Stimulated activated naive CD4-positive, alpha-beta T cell treated with Interleukin-2 at 50 U/mL for 16 hours (primary cell): ENCODE data around the gene EIF4H.
"Not testable (repeated sequence)": the region's sequence is repeated elsewhere in the genome, so short reads cannot be mapped to it uniquely, and the experiment has no call there.

ENCODE experiments used
- DNase-seq: peaks from one replicate; lab custom pipeline; 2025; lab: John Stamatoyannopoulos, UW

The EIF4H gene

DNA sequence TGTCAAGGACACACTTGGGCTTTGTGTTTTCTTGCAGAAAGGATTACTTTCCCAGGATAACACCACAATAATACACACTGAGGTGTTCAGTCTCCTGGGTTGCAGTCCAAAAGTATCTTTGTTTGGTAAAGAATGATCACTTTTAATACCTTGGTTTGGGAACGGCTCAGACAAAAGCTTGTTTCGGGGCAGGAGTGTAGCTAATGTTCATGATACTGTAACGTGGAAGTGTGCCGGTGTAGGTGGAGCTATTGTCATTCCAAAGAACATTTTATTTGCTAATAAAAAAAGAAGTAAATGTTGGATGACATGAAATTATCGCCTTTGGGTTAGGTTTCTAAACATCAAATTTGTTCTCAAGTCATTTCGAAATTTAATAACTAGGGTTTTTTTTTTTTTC, 1.2 kb downstream of the EIF4H start:
- no peak for DNase-seq

- no peak for DNase-seq
These were observed 2.4 kb downstream of the EIF4H start for GRCh38 chr7:74176555-74176954.

DNA sequence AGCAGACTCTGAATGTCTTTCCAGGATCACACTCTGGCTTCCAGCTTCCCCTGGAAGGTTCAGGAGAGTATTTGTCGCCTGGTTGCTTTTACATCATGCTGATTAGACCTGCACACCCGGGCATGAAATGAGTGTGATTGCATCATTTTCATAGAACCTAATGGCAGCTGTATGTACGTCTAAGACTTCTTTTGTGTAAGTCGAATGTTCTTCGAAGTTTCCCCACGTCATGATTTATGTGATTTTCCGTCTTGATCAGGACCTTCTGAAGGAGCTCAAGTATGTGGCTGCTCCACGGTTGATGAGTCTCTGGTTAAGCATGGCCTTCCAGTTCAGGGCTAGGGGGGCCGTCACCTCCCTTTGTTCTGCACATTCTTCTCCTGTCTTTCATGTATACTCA, 4.5 kb downstream of the EIF4H start:
- no peak for DNase-seq

GRCh38 chr7:74179935-74180604, 5.9 kb downstream of the EIF4H start:
- no peak for DNase-seq

- no peak for DNase-seq
These were observed 6.7 kb downstream of the EIF4H start for GRCh38 chr7:74180866-74181265.

DNA sequence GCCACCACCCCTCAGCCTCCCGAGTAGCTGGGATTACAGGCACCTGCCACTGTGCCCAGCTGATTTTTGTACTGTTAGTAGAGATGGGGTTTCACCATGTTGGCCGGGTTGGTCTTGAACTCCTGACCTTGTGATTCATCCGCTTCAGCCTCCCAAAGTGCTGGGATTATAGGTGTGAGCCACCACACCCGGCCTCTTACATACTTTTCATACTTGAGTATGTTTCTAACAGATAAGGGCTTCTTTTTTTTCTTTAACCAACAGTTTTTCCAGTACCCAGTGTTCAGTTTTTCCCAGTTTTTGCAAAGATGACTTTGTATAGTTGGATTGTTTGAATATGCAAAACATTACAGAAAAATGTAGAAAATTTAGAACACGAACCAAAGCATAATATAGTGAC, 7.7 kb downstream of the EIF4H start:
- DNase-seq = no peak

DNA sequence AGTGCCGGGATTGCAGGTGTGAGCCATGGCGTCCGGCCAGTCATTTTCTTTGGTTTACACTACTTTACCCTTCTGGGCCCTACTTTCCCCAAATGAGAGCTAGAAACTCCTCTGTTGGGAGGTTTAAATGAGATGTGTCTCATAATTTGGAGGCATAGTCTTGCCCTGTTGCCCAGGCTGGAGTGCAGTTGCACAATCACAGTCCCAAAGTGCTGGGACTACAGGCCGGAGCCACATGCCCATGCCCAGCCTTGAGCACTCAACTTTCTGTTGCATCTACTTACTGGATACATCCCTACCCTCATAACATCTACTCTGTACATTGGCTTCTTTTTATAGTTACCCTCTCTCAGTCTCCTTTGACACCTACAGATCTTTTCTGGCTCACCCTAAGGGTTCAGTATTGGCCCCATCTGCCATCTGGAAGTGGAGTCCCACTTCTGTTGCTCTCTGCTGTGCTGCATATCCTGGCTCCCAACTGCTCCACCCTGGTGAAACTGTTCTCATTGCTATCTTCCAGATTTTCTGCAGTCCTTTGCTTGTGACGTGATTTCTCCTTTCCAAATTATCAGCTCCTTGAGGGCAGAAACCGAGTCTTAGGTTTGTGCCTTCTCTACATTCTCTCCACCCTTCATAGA, 8.4 kb downstream of the EIF4H start:
- DNase-seq = no peak

DNA sequence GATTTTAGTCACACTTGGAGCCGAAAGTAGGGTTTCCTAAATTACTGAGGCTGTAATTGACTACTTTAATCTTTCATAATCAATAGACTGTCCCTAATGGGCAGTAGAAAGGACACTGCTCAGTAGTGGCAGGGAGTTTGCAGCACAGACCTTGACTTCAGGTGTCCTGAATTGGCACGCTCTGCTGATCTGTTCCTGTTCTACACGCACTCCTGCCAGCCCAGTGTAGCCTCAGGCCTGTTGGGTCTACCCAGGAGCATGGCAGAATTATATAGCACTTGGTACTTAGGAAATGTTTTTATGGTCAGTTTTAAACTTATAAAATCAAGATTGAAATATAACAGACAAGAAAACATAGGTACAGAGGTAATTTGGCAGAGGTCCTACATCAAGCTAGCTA, 9.0 kb downstream of the EIF4H start:
- no peak for DNase-seq

- DNase-seq = no peak
These were observed 9.7 kb downstream of the EIF4H start for GRCh38 chr7:74183653-74184450.

DNA sequence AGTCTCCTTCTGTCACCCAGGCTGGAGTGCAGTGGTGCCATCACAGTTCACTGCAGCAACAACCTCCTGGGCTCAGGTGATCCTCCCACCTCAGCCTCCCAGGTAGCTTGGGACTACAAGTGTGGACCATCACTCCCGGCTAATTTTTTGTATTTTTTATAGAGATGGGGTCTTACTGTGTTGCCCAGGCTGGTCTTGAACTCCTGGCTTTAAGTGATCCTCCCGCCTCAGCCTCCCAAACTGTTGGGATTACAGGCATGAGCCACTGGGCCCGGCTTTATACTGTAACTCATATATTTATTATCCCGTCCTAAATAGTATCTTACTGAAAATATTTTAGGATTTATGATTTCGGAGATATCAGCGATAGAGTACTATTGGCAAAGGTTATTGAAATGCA, 10.9 kb downstream of the EIF4H start:
- no peak for DNase-seq

DNA sequence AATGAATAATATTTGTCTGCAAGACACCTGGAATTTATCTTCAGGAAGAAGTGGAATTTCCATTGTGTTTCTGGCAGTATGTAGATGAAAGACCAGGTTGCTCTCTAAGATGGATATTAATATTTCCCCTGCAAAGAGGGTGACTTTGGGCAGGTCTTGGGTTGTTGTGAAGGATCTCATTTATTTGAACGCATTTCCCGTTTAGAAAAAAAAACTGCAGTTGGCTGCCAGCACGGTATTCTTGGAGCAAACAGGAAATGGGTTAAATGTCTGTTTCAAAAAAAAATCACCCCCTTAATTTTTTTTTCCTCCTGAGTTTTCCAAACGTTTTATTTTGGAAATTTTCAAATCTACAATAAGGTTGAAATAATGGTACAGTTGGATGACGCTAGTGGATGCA, 11.5 kb downstream of the EIF4H start:
- DNase-seq = no peak

GRCh38 chr7:74187915-74188675, 13.9 kb downstream of the EIF4H start:
- no peak for DNase-seq

DNA sequence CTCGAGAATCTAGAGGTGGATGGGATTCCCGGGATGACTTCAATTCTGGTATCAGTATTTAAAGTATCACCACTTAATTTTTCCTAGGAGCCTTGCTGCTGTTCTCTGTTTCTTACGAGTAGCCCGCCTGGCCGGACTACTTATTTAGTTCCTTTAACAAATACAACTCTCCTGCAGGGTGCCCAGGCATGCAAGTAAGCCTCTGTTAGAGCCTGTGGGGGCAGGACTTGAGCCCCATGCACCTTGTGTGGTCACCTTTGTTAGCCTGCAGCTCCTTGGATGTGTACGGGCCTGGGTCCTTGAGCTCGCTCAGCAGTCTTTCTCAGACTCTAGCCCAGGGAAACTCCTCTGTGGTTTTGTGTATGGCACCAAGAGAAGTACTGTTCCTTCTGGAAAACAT, 16.1 kb downstream of the EIF4H start:
- DNase-seq = no peak

GRCh38 chr7:74191231-74191630, 17.1 kb downstream of the EIF4H start:
- DNase-seq = no peak

GRCh38 chr7:74193054-74193453, 18.9 kb downstream of the EIF4H start:
- DNase-seq = no peak

GRCh38 chr7:74193913-74194312, 19.8 kb downstream of the EIF4H start:
- no peak for DNase-seq

DNA sequence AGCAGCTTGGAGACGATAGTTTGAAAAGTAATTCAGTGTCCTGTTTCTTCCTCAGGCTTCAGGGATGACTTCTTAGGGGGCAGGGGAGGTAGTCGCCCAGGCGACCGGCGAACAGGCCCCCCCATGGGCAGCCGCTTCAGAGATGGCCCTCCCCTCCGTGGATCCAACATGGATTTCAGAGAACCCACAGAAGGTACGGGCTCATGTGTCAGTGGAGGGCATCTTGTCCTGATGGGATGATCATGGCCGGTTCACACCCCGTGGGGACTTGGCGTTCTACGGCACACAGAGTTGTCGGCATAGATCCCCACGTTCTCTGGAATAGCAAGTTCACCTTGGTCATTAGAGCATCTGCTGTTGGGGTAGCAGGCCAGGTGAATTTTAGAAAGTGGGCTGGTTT, 20.5 kb downstream of the EIF4H start:
- DNase-seq = no peak

DNA sequence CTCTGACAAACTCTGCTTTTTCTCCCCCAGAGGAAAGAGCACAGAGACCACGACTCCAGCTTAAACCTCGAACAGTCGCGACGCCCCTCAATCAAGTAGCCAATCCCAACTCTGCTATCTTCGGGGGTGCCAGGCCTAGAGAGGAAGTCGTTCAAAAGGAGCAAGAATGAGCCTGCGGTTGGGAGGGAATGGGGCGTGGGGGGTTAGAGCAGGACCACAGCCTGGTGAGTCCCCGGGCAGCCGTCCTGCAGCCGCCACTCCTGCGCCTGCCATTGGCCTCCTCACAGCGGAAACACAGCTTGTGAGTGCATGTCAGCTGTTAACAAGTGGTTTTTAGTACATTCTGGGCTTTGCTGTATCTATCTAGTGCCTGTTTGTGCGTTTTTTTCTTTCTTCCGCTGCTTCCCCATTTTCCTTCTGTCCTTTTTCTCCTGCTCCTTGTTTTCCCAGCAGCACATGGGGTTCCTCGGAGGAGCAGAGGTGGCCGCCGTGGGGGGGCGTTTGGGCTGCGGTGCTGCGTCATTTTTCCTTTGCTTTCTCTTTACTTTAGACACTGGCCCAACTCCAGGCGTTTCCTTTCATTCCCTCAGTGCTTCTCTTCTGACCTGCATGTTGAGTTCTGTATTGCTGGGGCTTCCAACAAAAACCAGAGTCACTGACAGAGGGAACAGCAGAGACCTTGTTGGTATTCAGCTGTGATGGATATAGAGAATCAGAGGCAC, 21.1 kb downstream of the EIF4H start:
- DNase-seq = not testable (repeated sequence)

- DNase-seq = not testable (repeated sequence)
These were observed 22.0 kb downstream of the EIF4H start for GRCh38 chr7:74195968-74196654.

GRCh38 chr7:74197449-74198124, 23.4 kb downstream of the EIF4H start:
- no peak for DNase-seq
